K562 (cell line): Measurements from ENCODE around the gene IL15RA. TPM values are rescaled to one million over a fixed set of nuclear protein-coding genes. Genes with fewer than 3 reads are reported as not detected.

Experiments used
- ATAC-seq: fragments of 200-7000 bp; cut with Tn5 transposase; 3 replicates; pipeline ENCODE4 v1.9.1; 2020; ENCODE audit warnings: moderate library complexity
- BruUV-seq: library from RNA; stranded (reverse); fragments of 400-500 nt; replicated peaks from 2 replicates; lab custom pipeline; 2021; lab: Mats Ljungman, UMichigan
- CTCF ChIA-PET: fragments of 300-600 bp; formaldehyde crosslinking; extraction: SDS; loops from one replicate; lab custom pipeline; 2021; ENCODE audit warnings: low intra/inter-chr PET ratio; lab: Yijun Ruan, JAX
- POLR2A ChIA-PET: fragments of 300-600, 350-650 bp; sonication (Branson Sonifier 250); formaldehyde crosslinking; extraction: SDS; loops from one replicate; lab custom pipeline; 2021; ENCODE audit warnings: antibody characterized with exemption, inconsistent platforms; lab: Yijun Ruan, JAX
- DNase-seq, 4 experiments: peaks; one replicate each; pipeline versions ENCODE4 v3.0.0 to v3.0.0-alpha.2; 2011 to 2018; ENCODE audit warnings: low spot score in 3 of 4, mixed read lengths in 3 of 4; ENCODE audit errors: extremely low read depth in 1 of 4
- FAIRE-seq: peaks from 2 replicates; lab custom pipeline; 2011; peaks lifted over from hg19 to GRCh38; lab: Jason Lieb, UNC
- H2AFZ ChIP-seq: 2 replicates; pipeline ENCODE4 v1.6.0; 2011; ENCODE audit warnings: low read depth, low read length, control low read depth, inconsistent platforms
- H3K27ac ChIP-seq: fragments of 200-600 bp; 3 replicates; pipeline ENCODE4 v1.8.0; 2011; ENCODE audit warnings: low read depth, mild to moderate bottlenecking, control low read depth, inconsistent platforms, low read length, moderate library complexity, mixed read lengths; ENCODE audit errors: extremely low read depth
- H3K27me3 ChIP-seq, 2 experiments: fragments of 300-600 bp in 1 of 2; 2 replicates in 1 of 2; 3 replicates in 1 of 2; pipeline versions ENCODE4 v1.6.0 to v1.8.0; 2011; ENCODE audit warnings: inconsistent platforms in 2 of 2, low read length in 2 of 2, mild to moderate bottlenecking in 1 of 2, mixed read lengths in 1 of 2, moderate library complexity in 1 of 2; ENCODE audit not compliant: control insufficient read depth in 2 of 2, insufficient read depth in 2 of 2
- H3K36me3 ChIP-seq: fragments of 300-600 bp; 3 replicates; pipeline ENCODE4 v1.8.0; 2011; ENCODE audit warnings: mild to moderate bottlenecking, low read length, inconsistent platforms; ENCODE audit not compliant: control insufficient read depth, insufficient read depth
- H3K4me1 ChIP-seq, 2 experiments: fragments of 200-600 bp in 1 of 2; replicated peaks in 1 of 2; 2 replicates in 1 of 2; 3 replicates in 1 of 2; pipeline versions ENCODE4 v1.5.1 to v1.8.0; 2011; ENCODE audit warnings: inconsistent platforms in 2 of 2, low read length in 2 of 2, mild to moderate bottlenecking in 1 of 2, mixed read lengths in 1 of 2, moderate library complexity in 1 of 2; ENCODE audit not compliant: control insufficient read depth in 2 of 2, insufficient read depth in 2 of 2
- H3K4me2 ChIP-seq: 2 replicates; pipeline ENCODE4 v1.6.1; 2011; ENCODE audit warnings: low read length, control low read depth, inconsistent platforms, mixed read lengths; ENCODE audit not compliant: insufficient read depth
- H3K4me3 ChIP-seq: fragments of 200-600 bp; sonication (generic), shearing (Covaris generic); 2 replicates; pipeline ENCODE4 v1.5.1; 2016; ENCODE audit warnings: control low read depth, inconsistent platforms
- H3K79me2 ChIP-seq: fragments of 200-600 bp; 3 replicates; pipeline ENCODE4 v1.8.0; 2011; ENCODE audit warnings: low read length, inconsistent platforms; ENCODE audit not compliant: control insufficient read depth, insufficient read depth
- H3K9ac ChIP-seq, 2 experiments: 2 replicates each; pipeline versions ENCODE4 v1.6.0 to v1.6.1; 2011; ENCODE audit warnings: low read depth in 2 of 2, low read length in 2 of 2, control low read depth in 1 of 2, inconsistent platforms in 1 of 2, mild to moderate bottlenecking in 1 of 2, mixed read lengths in 1 of 2; ENCODE audit not compliant: insufficient read depth in 1 of 2
- H3K9me1 ChIP-seq: one replicate; pipeline ENCODE4 v1.6.0; 2011; ENCODE audit warnings: inconsistent platforms, mild to moderate bottlenecking, low read length, moderate library complexity; ENCODE audit not compliant: control insufficient read depth, insufficient read depth
- H3K9me3 ChIP-seq: replicated peaks from 2 replicates; pipeline ENCODE4 v1.5.1; 2011; ENCODE audit warnings: low read depth, low read length, inconsistent platforms; ENCODE audit not compliant: control insufficient read depth, insufficient read depth
- H4K20me1 ChIP-seq: replicated peaks from 2 replicates; pipeline ENCODE4 v1.6.1; 2011; ENCODE audit warnings: low read length, inconsistent platforms, mixed read lengths; ENCODE audit not compliant: control insufficient read depth, insufficient read depth
- FOXP1 ChIP-seq: sonication (generic); formaldehyde crosslinking; IDR thresholded peaks from 2 replicates; pipeline ENCODE4 v1.8.0; 2022; ENCODE audit warnings: mild to moderate bottlenecking, missing genetic modification reagents
- GABPA ChIP-seq: fragments of 200-800 bp; sonication (Bioruptor generic); conservative IDR thresholded peaks from 2 replicates; pipeline ENCODE4 v1.6.1; 2016; ENCODE audit warnings: low read depth, missing genetic modification characterization, missing compliant biosample characterization
- KLF6 ChIP-seq: fragments of 250-450 bp; sonication (Bioruptor Pico); IDR thresholded peaks from 2 replicates; pipeline ENCODE4 v1.4.0; 2020; ENCODE audit warnings: mild to moderate bottlenecking, moderate library complexity, borderline replicate concordance
- MTA3 ChIP-seq: fragments of 450-650 bp; formaldehyde crosslinking; IDR thresholded peaks from 2 replicates; pipeline ENCODE4 v1.6.1; 2017; ENCODE audit warnings: mild to moderate bottlenecking, borderline replicate concordance
- NRF1 ChIP-seq, 2 experiments: fragments of 450-650 bp; IDR thresholded peaks in 1 of 2; conservative IDR thresholded peaks in 1 of 2; 2 replicates each; pipeline ENCODE4 v1.6.1; 2014; ENCODE audit warnings: mild to moderate bottlenecking in 2 of 2
- RBM39 ChIP-seq: fragments of 200-400 bp; formaldehyde crosslinking; optimal IDR thresholded peaks from 2 replicates; pipeline ENCODE3; 2018; ENCODE audit warnings: low read depth, low read length
- SMAD2 ChIP-seq: fragments of 150-350 bp; IDR thresholded peaks from 2 replicates; pipeline ENCODE4 v1.6.1; 2014; ENCODE audit warnings: low read depth, mild to moderate bottlenecking, low read length
- ZNF282 ChIP-seq: sonication (generic); formaldehyde crosslinking; IDR thresholded peaks from 2 replicates; pipeline ENCODE4 v1.8.1; 2023; ENCODE audit warnings: missing genetic modification reagents
- WGBS: fragments of 100-300 bp; shearing (Covaris generic); methylation state at CpG from one replicate; pipeline ENCODE4 v1.1.6; 2016; ENCODE audit warnings: low coverage, mixed read lengths; ENCODE audit not compliant: insufficient coverage; ENCODE audit errors: missing lambda C conversion rate; 5-methylcytosine and 5-hydroxymethylcytosine counted together
- in situ Hi-C: fragments of 300-500 bp; cut with MboI; formaldehyde crosslinking; loops from 4 replicates; pipeline ENCODE4 v1.15.0; 2018; ENCODE audit warnings: inconsistent platforms, mixed read lengths
- intact Hi-C: fragments of 100-400 bp; cut with micrococcal nuclease; formaldehyde crosslinking; loops from 2 replicates; pipeline ENCODE4 v1.14.2; 2022
- polyA plus RNA-seq, 8 experiments: library from polyadenylated mRNA; depleted of rRNA in 4 of 8; stranded (reverse) in 5 of 8; unstranded in 3 of 8; fragments of >200 nt; fragmentation: Nextera tagmentation in 2 of 8; fragmentation: Illumina TruSeq in 1 of 8; extraction: Ambion mirVana in 2 of 8; extraction: Trizol in 1 of 8; gene quantifications; 2 replicates each; pipeline versions ENCODE4 v1.2.1 to v1.2.3, GENCODE V29; 2011 to 2014; ENCODE audit warnings: inconsistent platforms in 1 of 8, missing spikeins in 1 of 8
- total RNA-seq, 7 experiments: library from RNA; depleted of rRNA in 6 of 7; stranded (reverse); fragments of >200 nt in 6 of 7; fragmentation: Illumina TruSeq in 2 of 7; extraction: Trizol in 2 of 7; gene quantifications; 2 replicates each; pipeline versions ENCODE4 v1.2.1 to v1.2.3, GENCODE V29; 2011 to 2021; ENCODE audit warnings: low replicate concordance in 1 of 7
- TF ChIP-seq, protein P1 (sequence below): fragments of 450-650 bp; IDR thresholded peaks from 2 replicates; pipeline ENCODE4 v1.6.1; 2017; ENCODE audit warnings: mild to moderate bottlenecking, moderate library complexity
- TF ChIP-seq, protein P2 (sequence below): fragments of 450-650 bp; IDR thresholded peaks from 2 replicates; pipeline ENCODE4 v1.6.1; 2018; ENCODE audit not compliant: partially characterized antibody
- TF ChIP-seq, protein P3 (sequence below): fragments of 250-450 bp; sonication (Bioruptor Pico); IDR thresholded peaks from 2 replicates; pipeline ENCODE4 v1.4.0; 2020; ENCODE audit warnings: mild to moderate bottlenecking
- TF ChIP-seq, protein P4 (sequence below): fragments of 250-450 bp; sonication (Bioruptor Pico); IDR thresholded peaks from 2 replicates; pipeline ENCODE4 v1.5.1; 2021; ENCODE audit warnings: mild to moderate bottlenecking
- TF ChIP-seq, protein P5 (sequence below): fragments of 450-650 bp; IDR thresholded peaks from 2 replicates; pipeline ENCODE4 v1.6.1; 2016; ENCODE audit warnings: missing biosample characterization, missing genetic modification characterization

IL15RA gene
- total and polyA plus RNA-seq, 9 of the 15 experiments (the other 6 are each of a cell fraction or from before 2014, with no cell fraction given), result 1.2 to 11.7 (median 8.0) TPM

DNA sequence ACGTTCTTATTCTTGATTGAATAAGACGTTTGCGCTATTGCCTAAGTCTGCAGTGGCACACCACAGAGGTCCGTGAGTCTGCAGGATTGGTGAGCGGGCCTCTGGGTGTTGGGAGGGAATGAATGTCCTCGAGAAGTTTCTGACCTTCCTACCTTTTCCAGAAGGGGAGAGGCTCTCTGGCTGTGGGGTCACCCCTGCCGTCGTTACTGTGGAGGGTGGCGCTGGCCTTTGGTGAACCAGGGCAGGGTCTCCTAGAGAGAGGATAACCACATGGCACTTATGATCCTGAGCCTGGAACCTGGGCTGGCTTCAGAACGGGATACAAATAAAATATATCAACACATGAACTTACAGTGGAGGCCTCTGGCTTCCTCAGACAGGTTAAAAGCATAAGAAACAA, 13.8 kb downstream of the IL15RA start:
- Histone ChIP-seq H3K4me2 (no peak overlapping the region), H3K4me1 (peaks cover 6 to 24% of the 10 kb centered on the region in 2 experiments; a peak in 4 of 5 replicates)
- in situ Hi-C loops, result no loop called here
- TF ChIP-seq GABPA (no peak), NRF1 (conservative IDR thresholded peaks at IDR 0.05 in 1 of 2, IDR thresholded peaks at IDR 0.05 in 1 of 2) (no peak), MTA3 (no peak), RBM39 (no peak), FOXP1 (CRISPR knock-in tag) (no peak), KLF6 (CRISPR knock-in tag) (no peak), SMAD2 (no peak), ZNF282 (CRISPR knock-in tag) (no peak)
- TF ChIP-seq, protein P1, sequence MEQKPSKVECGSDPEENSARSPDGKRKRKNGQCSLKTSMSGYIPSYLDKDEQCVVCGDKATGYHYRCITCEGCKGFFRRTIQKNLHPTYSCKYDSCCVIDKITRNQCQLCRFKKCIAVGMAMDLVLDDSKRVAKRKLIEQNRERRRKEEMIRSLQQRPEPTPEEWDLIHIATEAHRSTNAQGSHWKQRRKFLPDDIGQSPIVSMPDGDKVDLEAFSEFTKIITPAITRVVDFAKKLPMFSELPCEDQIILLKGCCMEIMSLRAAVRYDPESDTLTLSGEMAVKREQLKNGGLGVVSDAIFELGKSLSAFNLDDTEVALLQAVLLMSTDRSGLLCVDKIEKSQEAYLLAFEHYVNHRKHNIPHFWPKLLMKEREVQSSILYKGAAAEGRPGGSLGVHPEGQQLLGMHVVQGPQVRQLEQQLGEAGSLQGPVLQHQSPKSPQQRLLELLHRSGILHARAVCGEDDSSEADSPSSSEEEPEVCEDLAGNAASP, result no peak
- TF ChIP-seq, protein P2, sequence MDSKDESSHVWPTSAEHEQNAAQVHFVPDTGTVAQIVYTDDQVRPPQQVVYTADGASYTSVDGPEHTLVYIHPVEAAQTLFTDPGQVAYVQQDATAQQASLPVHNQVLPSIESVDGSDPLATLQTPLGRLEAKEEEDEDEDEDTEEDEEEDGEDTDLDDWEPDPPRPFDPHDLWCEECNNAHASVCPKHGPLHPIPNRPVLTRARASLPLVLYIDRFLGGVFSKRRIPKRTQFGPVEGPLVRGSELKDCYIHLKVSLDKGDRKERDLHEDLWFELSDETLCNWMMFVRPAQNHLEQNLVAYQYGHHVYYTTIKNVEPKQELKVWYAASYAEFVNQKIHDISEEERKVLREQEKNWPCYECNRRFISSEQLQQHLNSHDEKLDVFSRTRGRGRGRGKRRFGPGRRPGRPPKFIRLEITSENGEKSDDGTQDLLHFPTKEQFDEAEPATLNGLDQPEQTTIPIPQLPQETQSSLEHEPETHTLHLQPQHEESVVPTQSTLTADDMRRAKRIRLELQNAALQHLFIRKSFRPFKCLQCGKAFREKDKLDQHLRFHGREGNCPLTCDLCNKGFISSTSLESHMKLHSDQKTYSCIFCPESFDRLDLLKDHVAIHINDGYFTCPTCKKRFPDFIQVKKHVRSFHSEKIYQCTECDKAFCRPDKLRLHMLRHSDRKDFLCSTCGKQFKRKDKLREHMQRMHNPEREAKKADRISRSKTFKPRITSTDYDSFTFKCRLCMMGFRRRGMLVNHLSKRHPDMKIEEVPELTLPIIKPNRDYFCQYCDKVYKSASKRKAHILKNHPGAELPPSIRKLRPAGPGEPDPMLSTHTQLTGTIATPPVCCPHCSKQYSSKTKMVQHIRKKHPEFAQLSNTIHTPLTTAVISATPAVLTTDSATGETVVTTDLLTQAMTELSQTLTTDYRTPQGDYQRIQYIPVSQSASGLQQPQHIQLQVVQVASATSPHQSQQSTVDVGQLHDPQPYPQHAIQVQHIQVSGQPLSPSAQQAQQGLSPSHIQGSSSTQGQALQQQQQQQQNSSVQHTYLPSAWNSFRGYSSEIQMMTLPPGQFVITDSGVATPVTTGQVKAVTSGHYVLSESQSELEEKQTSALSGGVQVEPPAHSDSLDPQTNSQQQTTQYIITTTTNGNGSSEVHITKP, result no peak
- TF ChIP-seq, protein P3, sequence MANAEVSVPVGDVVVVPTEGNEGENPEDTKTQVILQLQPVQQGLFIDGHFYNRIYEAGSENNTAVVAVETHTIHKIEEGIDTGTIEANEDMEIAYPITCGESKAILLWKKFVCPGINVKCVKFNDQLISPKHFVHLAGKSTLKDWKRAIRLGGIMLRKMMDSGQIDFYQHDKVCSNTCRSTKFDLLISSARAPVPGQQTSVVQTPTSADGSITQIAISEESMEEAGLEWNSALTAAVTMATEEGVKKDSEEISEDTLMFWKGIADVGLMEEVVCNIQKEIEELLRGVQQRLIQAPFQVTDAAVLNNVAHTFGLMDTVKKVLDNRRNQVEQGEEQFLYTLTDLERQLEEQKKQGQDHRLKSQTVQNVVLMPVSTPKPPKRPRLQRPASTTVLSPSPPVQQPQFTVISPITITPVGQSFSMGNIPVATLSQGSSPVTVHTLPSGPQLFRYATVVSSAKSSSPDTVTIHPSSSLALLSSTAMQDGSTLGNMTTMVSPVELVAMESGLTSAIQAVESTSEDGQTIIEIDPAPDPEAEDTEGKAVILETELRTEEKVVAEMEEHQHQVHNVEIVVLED (CRISPR knock-in tag), result no peak
- TF ChIP-seq, protein P4, sequence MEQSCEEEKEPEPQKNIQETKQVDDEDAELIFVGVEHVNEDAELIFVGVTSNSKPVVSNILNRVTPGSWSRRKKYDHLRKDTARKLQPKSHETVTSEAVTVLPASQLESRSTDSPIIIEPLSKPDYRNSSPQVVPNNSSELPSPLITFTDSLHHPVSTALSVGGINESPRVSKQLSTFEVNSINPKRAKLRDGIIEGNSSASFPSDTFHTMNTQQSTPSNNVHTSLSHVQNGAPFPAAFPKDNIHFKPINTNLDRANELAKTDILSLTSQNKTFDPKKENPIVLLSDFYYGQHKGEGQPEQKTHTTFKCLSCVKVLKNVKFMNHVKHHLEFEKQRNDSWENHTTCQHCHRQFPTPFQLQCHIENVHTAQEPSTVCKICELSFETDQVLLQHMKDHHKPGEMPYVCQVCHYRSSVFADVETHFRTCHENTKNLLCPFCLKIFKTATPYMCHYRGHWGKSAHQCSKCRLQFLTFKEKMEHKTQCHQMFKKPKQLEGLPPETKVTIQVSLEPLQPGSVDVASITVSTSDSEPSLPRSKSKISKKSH (CRISPR knock-in tag), result no peak
- TF ChIP-seq, protein P5, sequence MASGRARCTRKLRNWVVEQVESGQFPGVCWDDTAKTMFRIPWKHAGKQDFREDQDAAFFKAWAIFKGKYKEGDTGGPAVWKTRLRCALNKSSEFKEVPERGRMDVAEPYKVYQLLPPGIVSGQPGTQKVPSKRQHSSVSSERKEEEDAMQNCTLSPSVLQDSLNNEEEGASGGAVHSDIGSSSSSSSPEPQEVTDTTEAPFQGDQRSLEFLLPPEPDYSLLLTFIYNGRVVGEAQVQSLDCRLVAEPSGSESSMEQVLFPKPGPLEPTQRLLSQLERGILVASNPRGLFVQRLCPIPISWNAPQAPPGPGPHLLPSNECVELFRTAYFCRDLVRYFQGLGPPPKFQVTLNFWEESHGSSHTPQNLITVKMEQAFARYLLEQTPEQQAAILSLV (tag), result no peak

More for the DNA sequence above, 13.8 kb downstream of the IL15RA start:
- Histone ChIP-seq H3K9me1 (peaks cover 10% of the 10 kb centered on the region), H3K4me3 (no peak overlapping the region), H3K27me3 (no peaks in the 10 kb centered on the region), H3K36me3 (peaks cover 22% of the 10 kb centered on the region; the same call in 2 of the 3 replicates), H3K9ac (no peak overlapping the region), H3K9me3 (no peaks in the 10 kb centered on the region), H2AFZ (no peak overlapping the region), H3K27ac (no peak overlapping the region), H3K79me2 (peaks cover 1% of the 10 kb centered on the region; the same call in 1 of the 3 replicates), H4K20me1 (no peaks in the 10 kb centered on the region; the same call in 1 of the 2 replicates)
- no TSS peak for BruUV-seq
- FAIRE-seq (no peak), ATAC-seq (no peak), DNase-seq (no peak)
- ChIA-PET CTCF (no interaction called here), POLR2A (interaction anchor here (0.7 kb wide), 1 partner anchor 11 kb away, joined by 3 read pairs; no protein-coding TSS in a partner anchor)
- 74% methylated on average over 10 of the region's 10 CpGs for WGBS
- intact Hi-C loops, result no loop called here
